GM10266 (cell line): ENCODE data around the gene DMD.
"Not testable (repeated sequence)": the region's sequence is repeated elsewhere in the genome, so short reads cannot be mapped to it uniquely, and the experiment has no call there.

Experiments used
- DNase-seq: peaks from one replicate; pipeline ENCODE4 v3.0.0; 2012; ENCODE audit errors: extremely low spot score
- TF ChIP-seq, protein P1 (sequence below): IDR thresholded peaks from 2 replicates; pipeline ENCODE4 v1.5.1; 2012; ENCODE audit warnings: mild to moderate bottlenecking, low read depth; ENCODE audit not compliant: control insufficient read depth, insufficient read depth; ENCODE audit errors: missing control alignments

Gene DMD

GRCh38 chrX:32571579-32571978 is 639.8 kb downstream of the DMD start:
- DNase-seq: no peak
- TF ChIP-seq, protein P1, sequence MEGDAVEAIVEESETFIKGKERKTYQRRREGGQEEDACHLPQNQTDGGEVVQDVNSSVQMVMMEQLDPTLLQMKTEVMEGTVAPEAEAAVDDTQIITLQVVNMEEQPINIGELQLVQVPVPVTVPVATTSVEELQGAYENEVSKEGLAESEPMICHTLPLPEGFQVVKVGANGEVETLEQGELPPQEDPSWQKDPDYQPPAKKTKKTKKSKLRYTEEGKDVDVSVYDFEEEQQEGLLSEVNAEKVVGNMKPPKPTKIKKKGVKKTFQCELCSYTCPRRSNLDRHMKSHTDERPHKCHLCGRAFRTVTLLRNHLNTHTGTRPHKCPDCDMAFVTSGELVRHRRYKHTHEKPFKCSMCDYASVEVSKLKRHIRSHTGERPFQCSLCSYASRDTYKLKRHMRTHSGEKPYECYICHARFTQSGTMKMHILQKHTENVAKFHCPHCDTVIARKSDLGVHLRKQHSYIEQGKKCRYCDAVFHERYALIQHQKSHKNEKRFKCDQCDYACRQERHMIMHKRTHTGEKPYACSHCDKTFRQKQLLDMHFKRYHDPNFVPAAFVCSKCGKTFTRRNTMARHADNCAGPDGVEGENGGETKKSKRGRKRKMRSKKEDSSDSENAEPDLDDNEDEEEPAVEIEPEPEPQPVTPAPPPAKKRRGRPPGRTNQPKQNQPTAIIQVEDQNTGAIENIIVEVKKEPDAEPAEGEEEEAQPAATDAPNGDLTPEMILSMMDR: no peak

DNA sequence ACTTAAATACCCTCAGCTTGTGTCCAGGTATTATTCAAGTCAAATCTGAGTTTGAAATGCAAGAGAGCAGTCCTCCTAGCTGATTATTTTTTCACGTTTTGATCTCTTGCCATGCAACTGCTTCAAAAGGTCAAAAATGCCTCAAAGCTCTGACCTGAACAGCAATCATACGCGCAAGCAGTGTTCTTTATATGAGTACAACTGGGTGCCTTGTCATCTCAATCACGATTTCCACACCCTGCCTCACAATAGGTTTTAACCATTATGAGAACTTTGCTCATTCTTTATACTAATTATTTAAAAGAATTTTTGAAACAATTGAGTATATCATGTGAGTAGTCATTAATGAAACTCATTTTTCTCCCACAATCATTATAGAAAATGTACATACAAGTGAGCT is 649.1 kb downstream of the DMD start:
- TF ChIP-seq, protein P1: no peak
- no peak for DNase-seq

DNA sequence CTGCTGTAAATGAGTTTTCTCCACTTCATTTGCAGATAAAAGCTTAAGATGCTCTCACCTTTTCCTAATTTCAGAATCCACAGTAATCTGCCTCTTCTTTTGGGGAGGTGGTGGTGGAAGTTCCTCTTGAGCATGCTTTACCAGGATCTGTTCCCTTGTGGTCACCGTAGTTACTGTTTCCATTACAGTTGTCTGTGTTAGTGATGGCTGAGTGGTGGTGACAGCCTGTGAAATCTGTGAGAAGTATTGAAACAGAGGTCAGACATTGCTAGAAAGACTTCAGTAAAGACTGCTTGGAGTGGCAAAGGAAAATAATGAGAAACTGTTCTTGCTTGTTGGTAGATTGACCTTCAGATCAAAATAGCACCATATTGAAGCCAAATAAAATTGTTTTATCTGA is 666.2 kb downstream of the DMD start:
- no peak for DNase-seq
- TF ChIP-seq, protein P1: no peak

- DNase-seq: no peak
- TF ChIP-seq, protein P1: no peak
Observed at GRCh38 chrX:32538554-32538953, 672.8 kb downstream of the DMD start.

DNA sequence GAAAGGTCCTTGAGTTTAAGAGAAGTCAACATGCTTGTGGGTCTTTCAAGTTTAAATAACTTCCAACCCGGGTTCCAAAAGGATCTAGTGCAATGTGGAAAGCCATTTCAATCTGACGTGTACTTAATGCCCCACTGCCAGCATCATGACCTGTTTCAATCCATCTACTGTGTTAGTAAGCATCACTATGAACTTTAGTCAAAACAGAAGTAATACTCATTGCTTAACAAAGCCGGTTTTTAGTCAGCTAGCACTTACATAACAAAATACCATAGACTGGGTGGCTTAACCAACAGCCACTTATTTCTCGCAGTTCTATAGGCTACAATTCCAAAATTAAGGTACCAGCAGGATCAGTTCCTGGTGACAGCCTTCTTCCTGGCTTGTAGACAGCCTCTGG is 677.5 kb downstream of the DMD start:
- DNase-seq: no peak
- TF ChIP-seq, protein P1: no peak

GRCh38 chrX:32532262-32532661 is 679.1 kb downstream of the DMD start:
- TF ChIP-seq, protein P1: no peak
- DNase-seq: no peak

DNA sequence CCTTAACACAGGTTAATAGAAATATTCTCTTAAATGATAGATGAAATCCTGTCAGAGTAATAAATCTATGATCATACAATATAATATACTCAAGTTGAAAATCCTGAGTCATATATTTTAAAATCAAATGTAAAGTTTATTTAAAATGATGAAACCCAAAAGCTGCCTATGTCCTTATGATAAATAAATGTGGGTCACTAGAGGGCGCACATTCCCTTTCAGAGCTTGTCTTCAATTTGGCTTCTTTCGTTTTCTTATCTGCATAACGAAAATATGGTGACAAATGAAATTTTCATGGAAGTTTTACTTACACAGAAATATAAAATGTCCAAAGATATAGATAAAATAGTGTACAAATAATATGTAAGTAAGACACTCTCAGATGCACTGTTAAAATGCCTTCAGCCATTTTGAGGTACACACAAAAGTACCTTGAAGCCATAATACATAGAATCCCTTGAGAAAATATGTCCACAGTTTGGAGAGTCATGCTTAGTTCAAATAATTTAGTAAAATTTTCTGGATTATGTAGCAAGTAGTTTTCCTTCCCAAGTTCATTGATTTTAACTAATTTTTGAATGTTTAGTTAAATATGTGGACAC is 680.4 kb downstream of the DMD start:
- TF ChIP-seq, protein P1: peak; percentile 64

DNA sequence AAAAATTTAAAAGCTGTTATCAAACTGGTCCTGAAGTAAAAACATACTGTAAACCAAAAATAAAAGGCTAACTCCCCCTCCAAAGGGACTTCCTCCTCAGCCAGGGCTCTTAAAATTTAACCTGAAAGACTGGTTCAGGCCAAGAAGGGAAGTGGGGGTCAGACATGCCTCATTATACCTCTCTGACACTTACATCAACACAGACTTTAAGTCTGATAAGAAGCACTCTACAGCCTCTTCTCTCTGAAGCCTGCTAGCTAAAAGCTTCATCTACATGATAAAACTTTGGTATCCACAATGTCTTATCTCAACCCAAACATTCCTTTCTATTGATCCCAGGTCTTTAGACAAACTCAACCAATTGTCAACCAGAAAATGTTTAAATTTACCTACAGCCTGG is 682.9 kb downstream of the DMD start:
- DNase-seq: not testable (repeated sequence)

More for the DNA sequence above, 680.4 kb downstream of the DMD start:
- DNase-seq: peak; percentile 5
